Retina (tissue), 1 donor: Measurements from ENCODE around the gene TXNDC17.
"Not testable (repeated sequence)": the region's sequence is repeated elsewhere in the genome, so short reads cannot be mapped to it uniquely, and the experiment has no call there.

ENCODE experiments used
- DNase-seq: peaks from one replicate; pipeline ENCODE4 v3.0.0-alpha.2; 2016

The TXNDC17 gene

GRCh38 chr17:6684881-6685767, 44.3 kb downstream of the TXNDC17 start:
- DNase-seq: no peak

- no peak for DNase-seq
Observed at GRCh38 chr17:6686026-6686425, 45.2 kb downstream of the TXNDC17 start.

- no peak for DNase-seq
Observed at GRCh38 chr17:6688944-6689343, 48.1 kb downstream of the TXNDC17 start.

GRCh38 chr17:6690641-6691040, 49.8 kb downstream of the TXNDC17 start:
- no peak for DNase-seq

- no peak for DNase-seq
Observed at GRCh38 chr17:6691546-6691945, 50.7 kb downstream of the TXNDC17 start.

GRCh38 chr17:6691958-6692357, 51.1 kb downstream of the TXNDC17 start:
- not testable (repeated sequence) for DNase-seq
